Measurements from ENCODE around the gene SBNO2. TPM values are rescaled to one million over a fixed set of nuclear protein-coding genes. Genes with fewer than 3 reads are reported as not detected.

SBNO2 gene
- total and polyA plus RNA-seq, 2 of the 4 experiments (the other 2 are of a cell fraction): 13.4 to 40.5 TPM

DNA sequence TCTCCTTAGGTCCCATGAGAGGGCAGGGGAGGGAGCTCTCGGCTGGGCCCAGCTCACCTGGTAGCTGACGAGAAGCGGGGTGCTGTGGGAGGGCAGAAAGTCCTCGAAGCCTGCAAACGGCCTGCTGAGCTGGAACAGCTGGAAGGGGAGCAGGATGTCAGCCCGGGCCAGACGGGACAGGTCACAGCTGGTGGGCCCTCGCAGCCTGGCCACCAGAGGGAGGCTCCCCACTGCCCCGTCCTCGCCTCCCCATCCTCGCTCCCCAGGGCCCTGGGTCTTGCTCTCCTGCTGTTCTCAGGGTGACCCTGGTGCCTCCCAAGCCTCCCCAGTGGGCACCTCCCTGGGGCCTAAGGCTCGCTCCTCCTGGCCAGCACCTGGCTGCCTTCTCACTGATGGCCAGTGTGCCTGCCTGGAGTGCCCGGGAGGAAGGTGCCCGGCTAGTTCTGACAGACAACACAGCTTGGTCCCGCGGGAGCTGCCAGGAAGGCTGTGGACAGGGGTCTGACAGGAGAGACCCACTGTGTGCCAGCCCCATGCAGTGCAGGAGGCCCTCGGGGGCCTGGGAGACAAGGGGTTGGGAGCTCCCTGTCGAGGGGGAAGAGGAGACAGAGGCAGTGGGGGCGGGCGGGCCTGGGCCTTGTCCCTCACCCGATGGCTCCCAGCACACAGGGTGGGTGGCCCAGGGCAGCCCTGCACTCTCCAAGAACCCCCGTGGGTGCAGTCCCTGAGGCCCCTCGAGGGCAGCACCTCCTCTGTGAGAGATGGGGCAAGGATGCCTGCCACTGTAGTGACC is 50.0 kb downstream of the SBNO2 start:
- dilution Hi-C loops (cut with HindIII; ENCODE audit: low sequenced_read_pairs, unreplicated experiment): no loop called here
- POLR2A ChIA-PET (ENCODE audit: unreplicated experiment): interaction anchor here (0.9 kb wide), 1 partner anchor 53 kb away, joined by 5 read pairs; no protein-coding TSS in a partner anchor
- DNase-seq: no peak

More for the DNA sequence above, 50.0 kb downstream of the SBNO2 start:
- CTCF ChIA-PET: interaction anchor here (1.2 kb wide), 1 partner anchor 11 kb away, joined by 4 read pairs; no protein-coding TSS in a partner anchor
- Histone ChIP-seq H4K8ac (ENCODE audit: low read depth in 2 of 2, low read length in 2 of 2) (no peak overlapping the region), H3K79me1 (ENCODE audit: low read depth in 1 of 2, low read length in 2 of 2) (peaks cover 21 to 75% of the 10 kb centered on the region in 2 experiments), H3K9me3 (ENCODE audit: control insufficient read depth, insufficient read depth, low read length) (no peaks in the 10 kb centered on the region), H4K91ac (ENCODE audit: insufficient read depth, low read depth, low read length) (no peak overlapping the region), H2BK5ac (ENCODE audit: low read depth, low read length, poor library complexity, severe bottlenecking) (no peak overlapping the region), H2AFZ (replicated peaks; ENCODE audit: low read length, poor library complexity) (no peak overlapping the region), H2AK9ac (replicated peaks; ENCODE audit: low read depth, low read length, poor library complexity) (peak overlapping the region; percentile 28), H3K23ac (ENCODE audit: low read depth, low read length) (no peak overlapping the region), H4K5ac (ENCODE audit: low read depth, low read length) (no peak overlapping the region), H3K18ac (ENCODE audit: low read depth, low read length) (no peak overlapping the region), H3K27ac (ENCODE audit: insufficient read depth, low read length) (no peak overlapping the region), H4K20me1 (ENCODE audit: insufficient read depth, low read length) (peaks cover 29% of the 10 kb centered on the region), H3K4me1 (ENCODE audit: control insufficient read depth, insufficient read depth, low read length) (peaks cover 7% of the 10 kb centered on the region), H3K4ac (ENCODE audit: low read depth, low read length) (no peak overlapping the region), H2BK20ac (ENCODE audit: low read depth, low read length) (no peak overlapping the region), H3K56ac (ENCODE audit: extremely low read depth, insufficient read depth, low read length) (no peak overlapping the region), H2BK120ac (ENCODE audit: low read depth, low read length) (no peak overlapping the region), H3K36me3 (ENCODE audit: control insufficient read depth, insufficient read depth, low read length) (peaks cover 84% of the 10 kb centered on the region), H2BK15ac (ENCODE audit: low read depth, low read length) (no peak overlapping the region), H3K9me1 (ENCODE audit: insufficient read depth, low read length) (peaks cover 8% of the 10 kb centered on the region; the same call in 1 of the 2 replicates), H3K14ac (replicated peaks; ENCODE audit: low read depth, low read length) (no peak overlapping the region), H3K27me3 (ENCODE audit: control insufficient read depth, insufficient read depth, low read length) (no peaks in the 10 kb centered on the region), H3K4me3 (ENCODE audit: insufficient read depth, low read depth, low read length) (no peak overlapping the region), H2AK5ac (ENCODE audit: low read depth, low read length) (no peak overlapping the region), H3K4me2 (ENCODE audit: low read depth, low read length) (no peak overlapping the region), H3K9ac (ENCODE audit: low read depth, low read length) (no peak overlapping the region)
- whole genome bisulfite sequencing, 2 experiments (ENCODE audit: extremely low coverage in 2 of 2, insufficient read length in 1 of 2): 79% methylated on average over 16 of the region's 23 CpGs; no CpG with 5 or more reads in 1 of the 2 experiments
- TF ChIP-seq NFE2L2 (IDR thresholded peaks at IDR 0.05; ENCODE audit: low read depth, low read length): no peak
- ATAC-seq (ENCODE audit: low read depth): no peak
- no TSS peak for BruUV-seq (replicated peaks)
- in situ Hi-C loops (cut with MboI; ENCODE audit: low sequenced_read_pairs): no loop called here
- intact Hi-C loops (cut with micrococcal nuclease): no loop called here

All from IMR-90 (cell line).